Panc1 (cell line): ENCODE data around the gene TEX52. TPM values are rescaled to one million over a fixed set of nuclear protein-coding genes. Genes with fewer than 3 reads are reported as not detected.

ENCODE experiments used
- ATAC-seq: fragments of 200-7000 bp; cut with Tn5 transposase; 2 replicates; pipeline ENCODE4 v1.9.1; 2020; ENCODE audit warnings: mild to moderate bottlenecking, moderate library complexity
- BruUV-seq: library from RNA; stranded (reverse); fragments of 400-500 nt; replicated peaks from 2 replicates; lab custom pipeline; 2021; lab: Mats Ljungman, UMichigan
- CTCF ChIA-PET: fragments of 300-600 bp; sonication (Branson Sonifier 250); formaldehyde crosslinking; loops from one replicate; lab custom pipeline; 2022; ENCODE audit warnings: antibody characterized with exemption; lab: Charles Lee
- POLR2A ChIA-PET: fragments of 300-600 bp; sonication (Branson Sonifier 250); formaldehyde crosslinking; loops from one replicate; lab custom pipeline; 2022; ENCODE audit warnings: antibody characterized with exemption; lab: Charles Lee
- DNase-seq: peaks from one replicate; pipeline ENCODE4 v3.0.0-alpha.2; 2010; ENCODE audit warnings: low read depth, low spot score
- H3K27ac ChIP-seq: 2 replicates; pipeline ENCODE4 v1.5.1; 2011; ENCODE audit warnings: mild to moderate bottlenecking, low read length, inconsistent platforms
- H3K27me3 ChIP-seq: fragments of 200-500 bp; sonication (Bioruptor generic); 2 replicates; pipeline ENCODE4 v1.6.0; 2014; ENCODE audit warnings: low read length, inconsistent platforms; ENCODE audit not compliant: control insufficient read depth, insufficient read depth
- H3K36me3 ChIP-seq: fragments of 200-500 bp; sonication (Bioruptor generic); 2 replicates; pipeline ENCODE4 v1.5.1; 2014; ENCODE audit warnings: inconsistent platforms, mild to moderate bottlenecking, low read length, moderate library complexity; ENCODE audit not compliant: control insufficient read depth, insufficient read depth
- H3K4me1 ChIP-seq: 2 replicates; pipeline ENCODE4 v1.5.1; 2011; ENCODE audit warnings: inconsistent platforms, mild to moderate bottlenecking, low read length, moderate library complexity; ENCODE audit not compliant: control insufficient read depth, insufficient read depth
- H3K4me3 ChIP-seq, 2 experiments: 2 replicates each; pipeline ENCODE4 v1.5.1; 2011 to 2012; ENCODE audit warnings: low read depth in 2 of 2, low read length in 2 of 2, mild to moderate bottlenecking in 2 of 2, inconsistent platforms in 1 of 2, moderate library complexity in 1 of 2
- H3K9me3 ChIP-seq: fragments of 200-500 bp; sonication (Bioruptor generic); 2 replicates; pipeline ENCODE4 v1.5.1; 2014; ENCODE audit warnings: low read depth, mild to moderate bottlenecking, inconsistent platforms, low read length, moderate library complexity; ENCODE audit not compliant: control insufficient read depth, insufficient read depth
- CTCF ChIP-seq: fragments of 450-650 bp; IDR thresholded peaks from 2 replicates; pipeline ENCODE4 v1.5.1; 2017; ENCODE audit warnings: mild to moderate bottlenecking
- POLR2AphosphoS5 ChIP-seq: IDR thresholded peaks from 2 replicates; pipeline ENCODE4 v1.6.1; 2012; ENCODE audit warnings: mild to moderate bottlenecking, low read depth, low read length, moderate library complexity
- REST ChIP-seq, 2 experiments: IDR thresholded peaks; 2 replicates each; pipeline ENCODE4 v1.6.1; 2011 to 2012; ENCODE audit warnings: low read depth in 2 of 2, control low read depth in 1 of 2, low read length in 1 of 2, mild to moderate bottlenecking in 1 of 2, moderate library complexity in 1 of 2; ENCODE audit not compliant: insufficient read depth in 1 of 2
- SIN3A ChIP-seq: IDR thresholded peaks from 2 replicates; pipeline ENCODE4 v1.6.1; 2012; ENCODE audit warnings: low read depth, mild to moderate bottlenecking, low read length, moderate library complexity, borderline replicate concordance; ENCODE audit not compliant: insufficient read depth
- TCF7L2 ChIP-seq: IDR thresholded peaks from 2 replicates; pipeline ENCODE4 v1.6.1; 2011; ENCODE audit warnings: mild to moderate bottlenecking, low read depth, low read length, inconsistent platforms
- in situ Hi-C: cut with HindIII; loops from 2 replicates; pipeline ENCODE4 v1.10.0; 2016; ENCODE audit warnings: low sequenced_read_pairs, low pct_unique_long_range_greater_than_20kb
- intact Hi-C: fragments of 100-400 bp; cut with micrococcal nuclease; formaldehyde crosslinking; loops from one replicate; pipeline ENCODE4 v1.10.0; 2022; ENCODE audit not compliant: unreplicated experiment
- total RNA-seq: library from RNA; stranded (reverse); gene quantifications from one replicate; pipeline ENCODE4 v1.2.1, GENCODE V29; 2021; ENCODE audit not compliant: unreplicated experiment

Gene TEX52
- total RNA-seq, 1 experiment from 2014 or later = not detected

DNA sequence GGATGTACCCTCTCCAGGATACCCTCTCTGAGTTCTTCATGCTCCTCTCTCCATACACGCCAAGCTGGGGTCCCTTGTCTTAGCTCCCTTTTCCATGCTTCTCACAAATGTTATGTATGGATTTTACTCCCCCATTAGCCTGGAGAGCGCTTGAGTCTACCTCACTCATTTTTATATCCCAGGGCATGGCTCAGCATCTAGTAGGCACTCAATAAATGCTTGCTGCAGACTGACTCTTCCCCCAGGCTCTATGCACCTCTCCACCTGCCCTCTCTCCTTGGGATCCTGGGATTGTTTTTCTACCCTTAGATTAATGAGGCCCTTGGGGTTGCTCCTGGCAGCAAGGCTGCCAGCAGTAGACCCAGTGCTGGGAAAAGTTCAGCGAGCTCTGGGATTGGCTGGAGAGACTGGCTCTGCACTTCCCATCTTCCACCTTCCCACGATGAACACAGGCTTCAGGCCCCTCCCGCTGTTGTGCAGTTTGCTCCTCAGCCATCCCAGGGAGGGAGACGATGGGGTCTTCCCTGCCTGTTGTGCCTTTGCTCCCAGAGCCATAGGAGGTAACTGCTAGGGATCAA is 24.2 kb downstream of the TEX52 start:
- Histone ChIP-seq H3K27ac (no peak overlapping the region), H3K36me3 (no peaks in the 10 kb centered on the region), H3K4me3 (no peak overlapping the region), H3K27me3 (no peaks in the 10 kb centered on the region), H3K9me3 (no peaks in the 10 kb centered on the region), H3K4me1 (no peaks in the 10 kb centered on the region)
- in situ Hi-C loops (no loop called here), intact Hi-C loops (no loop called here)
- TF ChIP-seq REST (IDR thresholded peaks at IDR 0.05; ENCODE audit: insufficient read depth in 1 of 2, low read depth in 2 of 2, low read length in 1 of 2) (no peak), SIN3A (no peak), TCF7L2 (no peak), POLR2AphosphoS5 (no peak), CTCF (no peak)
- ATAC-seq = no peak
- POLR2A ChIA-PET = no interaction called here
- no peak for DNase-seq
- BruUV-seq = no TSS peak
- CTCF ChIA-PET = no interaction called here

GRCh38 chr12:2829275-2829674 is 27.6 kb downstream of the TEX52 start:
- Histone ChIP-seq H3K27me3 (no peaks in the 10 kb centered on the region), H3K4me3 (no peak overlapping the region), H3K27ac (no peak overlapping the region), H3K36me3 (0 out of 2 replicates have a peak, but pooled peaks cover under 1% of the 10 kb centered on the region), H3K9me3 (no peaks in the 10 kb centered on the region), H3K4me1 (no peaks in the 10 kb centered on the region)
- ATAC-seq (no peak), DNase-seq (no peak)
- in situ Hi-C loops (no loop called here), intact Hi-C loops (no loop called here)
- ChIA-PET CTCF (no interaction called here), POLR2A (interaction anchor here (0.7 kb wide), 1 partner anchor 150 kb away, joined by 3 read pairs; no protein-coding TSS in a partner anchor)
- no TSS peak for BruUV-seq
- no peak for TF ChIP-seq POLR2AphosphoS5
- TF ChIP-seq TCF7L2 = no peak

GRCh38 chr12:2826721-2827515 is 29.9 kb downstream of the TEX52 start:
- intact Hi-C loops (no loop called here), in situ Hi-C loops (no loop called here)
- ATAC-seq = no peak
- CTCF ChIA-PET = no interaction called here
- BruUV-seq = no TSS peak
- Histone ChIP-seq H3K4me3 (no peak overlapping the region), H3K4me1 (no peaks in the 10 kb centered on the region), H3K27me3 (no peaks in the 10 kb centered on the region), H3K36me3 (0 out of 2 replicates have a peak, but pooled peaks cover 2% of the 10 kb centered on the region), H3K9me3 (no peaks in the 10 kb centered on the region), H3K27ac (no peak overlapping the region)
- TF ChIP-seq REST (IDR thresholded peaks at IDR 0.05; ENCODE audit: insufficient read depth in 1 of 2, low read depth in 2 of 2, low read length in 1 of 2) = no peak
- POLR2A ChIA-PET = no interaction called here
- no peak for DNase-seq
